Psoas muscle (tissue), 8 donors: ENCODE measurements around the gene SLC15A1. TPM values are rescaled to one million over a fixed set of nuclear protein-coding genes. Genes with fewer than 3 reads are reported as not detected.

Source experiments
- ATAC-seq, 4 donors: fragments of 200-7000 bp; cut with Tn5 transposase; one replicate each; pipeline ENCODE4 v1.9.1; 2020; ENCODE audit warnings: moderate library complexity in 3 of 4, mild to moderate bottlenecking in 2 of 4
- DNase-seq, 2 donors: peaks; one replicate each; pipeline ENCODE4 v3.0.0-alpha.2; 2020
- H3K27ac ChIP-seq: fragments of 200-600 bp; one replicate; pipeline ENCODE4 v1.8.0; 2022
- H3K27me3 ChIP-seq, 3 donors: fragments of 200-600 bp in 1 of 3; one replicate each; pipeline versions ENCODE4 v1.6.1 to v1.8.0; 2013 to 2022; ENCODE audit warnings: low read length in 2 of 3, mild to moderate bottlenecking in 2 of 3, moderate library complexity in 1 of 3; ENCODE audit not compliant: insufficient read depth in 3 of 3
- H3K36me3 ChIP-seq, 2 donors: fragments of 200-600 bp in 1 of 2; one replicate each; pipeline versions ENCODE4 v1.6.1 to v1.8.0; 2013 to 2022; ENCODE audit warnings: low read depth in 1 of 2, mild to moderate bottlenecking in 1 of 2, moderate library complexity in 1 of 2; ENCODE audit not compliant: insufficient read depth in 1 of 2
- H3K4me1 ChIP-seq: fragments of 200-600 bp; one replicate; pipeline ENCODE4 v1.8.0; 2022
- H3K4me3 ChIP-seq: fragments of 200-600 bp; one replicate; pipeline ENCODE4 v1.8.0; 2022; ENCODE audit warnings: mild to moderate bottlenecking
- H3K9me3 ChIP-seq: fragments of 200-600 bp; one replicate; pipeline ENCODE4 v1.8.0; 2022
- WGBS, 3 donors: extraction: QIAGEN DNeasy Blood & Tissue Kit; methylation state at CpG; one replicate each; pipeline versions ENCODE4 v1.1.6 to v1.1.7; 2013; 5-methylcytosine and 5-hydroxymethylcytosine counted together
- intact Hi-C, 2 donors: fragments of 100-400 bp; cut with DNase I; formaldehyde crosslinking; loops; one replicate each; pipeline versions ENCODE4 v1.11.0 to v1.14.2; 2022
- polyA plus RNA-seq, 3 donors: library from polyadenylated mRNA; stranded (reverse); fragments of 200-250 nt; gene quantifications; one replicate each; pipeline ENCODE4 v1.2.3, GENCODE V29; 2013
- total RNA-seq, 4 donors: library from RNA; stranded (reverse); fragmentation: NEBNext Ultra II Directional in 2 of 4; extraction: Animal tissue kit (Norgen Biotek cat#: 25700) in 2 of 4; gene quantifications; one replicate each; pipeline versions ENCODE4 v1.2.1 to v1.2.4, GENCODE V29; 2021 to 2023
- TF ChIP-seq, protein P1 (sequence below): fragments of 200-600 bp; IDR thresholded peaks from one replicate; pipeline ENCODE4 v1.8.0; 2022; ENCODE audit warnings: antibody characterized with exemption
- donor health status: healthy with polysubstance abuse.
- donor health status: DM: no; HTN: no; CAD: no; lungs with moderate emphysema.
- donor health status: Bipolar disorder and iron deficiency.
- donor health status: healthy.
- donor health status: DM: yes; HTN: yes; CAD: no.
- donor health status: DM: no; HTN: no; CAD: no.
- donor health status: DM: no; HTN: no; CAD: no.
- donor health status: DM: yes; HTN: yes; CAD: no.

The SLC15A1 gene
- total and polyA plus RNA-seq, 7 donors, result 0.03 to 0.19 (median 0.08) TPM; not detected in 4

DNA sequence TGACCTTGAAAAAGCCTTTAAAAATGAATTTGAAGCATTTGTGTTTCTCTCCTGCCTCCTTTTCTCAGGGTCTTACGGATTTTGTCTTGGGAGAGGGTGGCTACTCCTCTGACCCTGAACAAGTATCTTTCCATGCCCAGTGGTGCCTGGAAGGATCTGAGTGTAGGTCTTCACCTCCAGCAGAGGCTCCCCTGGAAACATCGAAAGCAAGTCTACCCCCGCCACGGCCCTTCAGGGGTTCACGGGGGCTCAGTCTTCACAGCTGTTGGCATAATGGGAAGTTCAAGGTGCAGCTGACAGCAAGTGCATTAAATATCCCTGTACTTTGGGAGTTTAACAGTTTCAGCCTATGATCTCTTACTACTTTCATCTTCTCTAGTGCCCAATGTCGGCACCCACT lies 42.7 kb upstream of the SLC15A1 start:
- Histone ChIP-seq H3K4me1 (no peaks in the 10 kb centered on the region), H3K9me3 (no peaks in the 10 kb centered on the region), H3K36me3 (peaks cover 0 to 62% of the 10 kb centered on the region in 2 donors), H3K27ac (no peak overlapping the region), H3K27me3 (no peaks in the 10 kb centered on the region), H3K4me3 (no peak overlapping the region)
- DNase-seq (no peak), ATAC-seq (no peak)
- intact Hi-C loops, result no loop called here
- TF ChIP-seq, protein P1, sequence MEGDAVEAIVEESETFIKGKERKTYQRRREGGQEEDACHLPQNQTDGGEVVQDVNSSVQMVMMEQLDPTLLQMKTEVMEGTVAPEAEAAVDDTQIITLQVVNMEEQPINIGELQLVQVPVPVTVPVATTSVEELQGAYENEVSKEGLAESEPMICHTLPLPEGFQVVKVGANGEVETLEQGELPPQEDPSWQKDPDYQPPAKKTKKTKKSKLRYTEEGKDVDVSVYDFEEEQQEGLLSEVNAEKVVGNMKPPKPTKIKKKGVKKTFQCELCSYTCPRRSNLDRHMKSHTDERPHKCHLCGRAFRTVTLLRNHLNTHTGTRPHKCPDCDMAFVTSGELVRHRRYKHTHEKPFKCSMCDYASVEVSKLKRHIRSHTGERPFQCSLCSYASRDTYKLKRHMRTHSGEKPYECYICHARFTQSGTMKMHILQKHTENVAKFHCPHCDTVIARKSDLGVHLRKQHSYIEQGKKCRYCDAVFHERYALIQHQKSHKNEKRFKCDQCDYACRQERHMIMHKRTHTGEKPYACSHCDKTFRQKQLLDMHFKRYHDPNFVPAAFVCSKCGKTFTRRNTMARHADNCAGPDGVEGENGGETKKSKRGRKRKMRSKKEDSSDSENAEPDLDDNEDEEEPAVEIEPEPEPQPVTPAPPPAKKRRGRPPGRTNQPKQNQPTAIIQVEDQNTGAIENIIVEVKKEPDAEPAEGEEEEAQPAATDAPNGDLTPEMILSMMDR, result no peak
- WGBS, 3 donors, result 94 to 96% (median 94%) methylated on average over 6 of the region's 6 CpGs

DNA sequence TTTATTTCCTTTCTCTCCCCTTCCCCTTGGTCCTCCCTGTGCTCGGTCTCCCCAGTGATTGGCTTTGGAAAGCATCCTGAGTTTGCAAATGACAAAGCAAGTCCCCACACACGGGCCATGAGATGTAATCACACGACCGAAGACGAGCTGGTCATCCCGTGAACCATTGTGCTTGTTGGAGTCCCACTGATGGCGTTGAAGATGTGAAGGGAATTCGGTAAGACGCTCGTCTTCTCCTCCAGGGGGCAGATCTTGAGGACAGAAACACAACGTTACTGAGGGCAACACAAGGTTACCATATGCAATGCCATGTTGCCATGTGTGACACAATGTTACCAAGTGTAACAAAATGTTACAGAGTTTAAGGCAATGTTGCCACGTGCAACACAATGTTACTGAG lies 42.0 kb upstream of the SLC15A1 start:
- WGBS, 3 donors, result 88 to 93% (median 90%) methylated on average over 12 of the region's 12 CpGs
- peaks cover 0 to 54% of the 10 kb centered on the region in 2 donors for H3K36me3 ChIP-seq
- no peak overlapping the region for H3K4me3 ChIP-seq
- no peak for DNase-seq
- intact Hi-C loops, result no loop called here
- ATAC-seq, result no peak
- H3K27ac ChIP-seq, result no peak overlapping the region
- no peaks in the 10 kb centered on the region for H3K9me3 ChIP-seq
- H3K4me1 ChIP-seq, result no peaks in the 10 kb centered on the region
- H3K27me3 ChIP-seq, result no peaks in the 10 kb centered on the region
- TF ChIP-seq, protein P1, result no peak

DNA sequence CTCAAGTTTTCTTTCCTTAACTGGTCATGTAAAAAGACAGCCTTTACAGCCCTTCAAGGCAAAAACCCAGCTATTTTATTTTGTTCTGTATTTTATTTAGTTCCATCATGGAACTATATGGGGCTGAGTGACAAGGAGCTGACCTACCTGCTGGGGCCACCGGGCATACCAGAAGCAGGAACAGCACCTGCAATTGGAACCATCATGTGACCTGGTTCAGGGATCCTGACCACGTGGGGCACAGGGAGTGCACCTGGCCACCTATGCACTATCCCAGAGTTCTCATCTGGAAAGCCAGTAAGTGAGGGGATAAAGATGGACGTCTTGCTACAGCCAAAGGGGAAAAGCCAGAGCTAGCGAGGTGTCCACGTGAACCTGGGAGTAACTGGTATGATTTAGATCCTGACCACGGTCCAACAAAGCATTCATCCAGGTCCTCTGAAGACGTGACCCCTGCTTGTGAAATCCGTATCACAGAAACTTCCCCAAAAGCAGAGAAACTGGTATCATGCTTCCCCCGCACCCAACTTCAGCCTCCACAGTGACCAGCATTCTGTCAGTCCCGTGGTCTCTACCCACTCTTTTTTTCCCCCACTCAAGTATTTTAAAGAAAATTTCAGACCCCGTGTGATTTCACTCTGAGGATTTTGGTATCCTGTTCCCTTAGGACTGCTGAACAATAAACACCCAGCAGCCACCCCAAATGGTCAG lies 40.5 kb upstream of the SLC15A1 start:
- Histone ChIP-seq H3K4me3 (no peak overlapping the region), H3K9me3 (no peaks in the 10 kb centered on the region), H3K4me1 (no peaks in the 10 kb centered on the region), H3K27me3 (no peaks in the 10 kb centered on the region), H3K36me3 (peaks cover 0 to 39% of the 10 kb centered on the region in 2 donors), H3K27ac (no peak overlapping the region)
- TF ChIP-seq, protein P1, result no peak
- ATAC-seq (no peak), DNase-seq (no peak)
- 85 to 90% (median 86%) methylated on average over 11 of the region's 11 CpGs for WGBS, 3 donors
- intact Hi-C loops, result no loop called here

DNA sequence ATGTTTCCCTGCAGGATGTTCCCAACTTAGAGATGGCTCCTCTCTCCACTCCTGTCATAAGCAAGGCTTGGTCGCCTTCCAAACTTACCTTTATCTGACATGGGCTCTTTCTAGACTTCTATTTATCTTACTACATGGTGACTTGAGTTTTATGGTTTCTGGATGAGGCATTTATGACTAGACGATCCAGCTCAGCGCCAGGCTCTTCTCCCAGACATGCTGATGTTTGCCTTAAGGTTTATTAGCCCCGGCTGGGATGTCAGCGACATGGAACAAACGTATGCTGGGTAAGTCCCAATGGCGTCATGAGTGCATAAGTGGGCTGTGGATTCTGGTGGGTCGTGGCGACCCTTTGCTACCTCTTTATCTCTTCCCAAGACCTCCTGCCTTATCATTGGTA lies 39.8 kb upstream of the SLC15A1 start:
- no peak for DNase-seq
- Histone ChIP-seq H3K4me1 (no peaks in the 10 kb centered on the region), H3K9me3 (no peaks in the 10 kb centered on the region), H3K27me3 (no peaks in the 10 kb centered on the region), H3K36me3 (peaks cover 0 to 33% of the 10 kb centered on the region in 2 donors), H3K27ac (no peak overlapping the region), H3K4me3 (no peak overlapping the region)
- intact Hi-C loops, result no loop called here
- TF ChIP-seq, protein P1, result no peak
- no peak for ATAC-seq
- 84 to 86% (median 85%) methylated on average over 9 of the region's 9 CpGs for WGBS, 3 donors

DNA sequence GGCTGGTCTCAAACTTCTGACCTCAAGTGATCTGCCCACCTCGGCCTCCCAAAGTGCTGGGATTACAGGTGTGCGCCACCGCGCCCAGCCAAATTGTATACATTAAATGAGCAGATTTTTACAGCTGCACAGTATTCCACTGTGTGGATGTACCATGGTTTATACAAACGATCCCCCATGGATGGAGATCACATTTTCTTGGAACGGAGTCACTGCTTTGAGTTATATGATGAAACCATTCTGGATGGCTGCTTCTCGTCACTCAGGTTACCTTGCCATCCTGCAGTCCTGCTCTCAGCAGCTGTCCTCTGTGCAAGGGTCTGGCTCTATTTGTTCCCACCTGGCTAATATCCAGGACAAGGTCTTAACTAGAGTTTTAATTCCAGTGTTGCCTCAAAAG lies 39.1 kb upstream of the SLC15A1 start:
- Histone ChIP-seq H3K36me3 (peaks cover 0 to 26% of the 10 kb centered on the region in 2 donors), H3K9me3 (no peaks in the 10 kb centered on the region), H3K27me3 (no peaks in the 10 kb centered on the region), H3K4me3 (no peak overlapping the region), H3K4me1 (no peaks in the 10 kb centered on the region), H3K27ac (no peak overlapping the region)
- DNase-seq (no peak), ATAC-seq (no peak)
- TF ChIP-seq, protein P1, result no peak
- WGBS, 3 donors, result 89 to 93% (median 89%) methylated on average over 7 of the region's 7 CpGs
- intact Hi-C loops, result no loop called here
